IPS-NIHi7 (cell line): ENCODE measurements around the gene COX7B2.

Experiments used
- DNase-seq: peaks from one replicate; pipeline ENCODE4 v3.0.0; 2012; ENCODE audit warnings: mixed read lengths; ENCODE audit errors: extremely low spot score

The COX7B2 gene, protein sequence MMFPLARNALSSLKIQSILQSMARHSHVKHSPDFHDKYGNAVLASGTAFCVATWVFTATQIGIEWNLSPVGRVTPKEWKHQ

DNA sequence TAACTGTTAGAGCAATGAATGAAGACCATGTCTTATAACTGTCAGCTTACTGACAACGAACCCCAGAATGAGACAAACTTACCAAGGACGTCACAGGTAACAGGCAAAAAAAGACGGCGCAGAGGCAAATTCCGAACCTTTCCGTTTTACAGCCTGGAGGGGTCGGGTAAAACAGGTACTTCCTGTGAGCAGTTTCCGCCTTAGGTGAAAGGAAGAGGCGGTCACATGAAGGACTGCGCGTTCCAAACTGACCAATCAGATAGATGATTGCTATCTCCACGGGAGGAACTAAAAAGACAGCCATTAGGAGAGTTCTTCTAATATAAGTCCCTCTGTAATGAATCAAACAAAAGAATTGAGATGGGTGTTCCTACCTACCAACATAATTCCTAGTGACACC is at the start of gene COX7B2:
Gene COX7B2 (minus strand): TSS at position 168 of the 400 bp plus-strand sequence. CDS start 174,053 bp downstream, outside the sequence.
- no peak for DNase-seq

DNA sequence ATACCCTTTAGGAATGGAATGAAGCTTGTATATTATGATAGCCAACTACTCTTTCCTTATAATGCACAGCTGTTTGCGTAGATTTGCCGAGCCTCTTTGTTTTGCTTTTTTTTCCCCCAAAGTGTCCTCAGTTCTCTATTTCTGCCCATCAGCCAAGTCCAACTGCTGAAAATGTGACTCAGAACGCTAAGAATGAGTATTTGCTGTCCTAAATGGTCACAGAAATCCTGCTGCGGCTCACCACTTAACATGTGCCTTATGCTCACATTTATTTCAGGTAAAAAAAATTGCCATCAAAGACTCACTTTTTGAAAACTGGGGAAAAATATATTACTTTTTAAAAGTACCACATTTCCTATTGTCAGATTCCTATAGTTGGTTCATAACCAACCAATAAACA is 47.4 kb upstream of the COX7B2 start:
- no peak for DNase-seq

DNA sequence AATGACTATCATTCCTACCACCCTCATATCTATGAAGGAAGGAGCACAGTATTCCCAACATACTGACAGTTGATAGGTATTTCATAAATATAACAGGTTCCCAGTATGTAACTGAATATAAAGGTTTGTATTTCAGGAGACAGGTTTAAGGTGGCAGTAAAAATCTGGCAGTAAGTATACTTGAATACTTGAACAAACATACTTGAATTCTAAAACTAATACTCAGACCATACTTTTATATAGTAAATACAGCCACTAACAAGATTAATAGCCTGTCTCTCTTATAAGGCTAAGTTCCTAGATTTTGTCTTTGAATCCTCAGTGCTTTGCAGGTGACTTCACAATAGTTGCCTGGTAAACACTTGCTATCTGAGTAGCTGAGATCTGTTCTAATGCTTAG is 46.6 kb upstream of the COX7B2 start:
- no peak for DNase-seq

DNA sequence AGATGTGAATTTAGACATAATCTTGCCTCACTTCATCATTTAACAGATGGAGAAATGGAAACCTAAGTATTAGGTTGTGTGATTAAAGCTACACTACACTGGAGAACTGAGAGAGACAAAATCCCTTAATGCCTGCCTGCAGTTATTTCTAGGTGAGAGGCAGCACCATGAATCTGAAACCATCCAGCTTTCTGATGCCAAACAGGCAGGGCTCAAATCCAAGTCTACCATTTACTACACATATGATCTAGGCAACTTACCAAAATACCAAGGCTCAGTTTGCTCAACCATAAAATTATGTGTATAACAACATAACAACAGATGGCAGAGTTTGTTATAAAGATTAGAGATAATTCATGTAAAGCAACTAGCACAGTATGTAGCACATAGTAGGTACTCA is 45.6 kb upstream of the COX7B2 start:
- no peak for DNase-seq

DNA sequence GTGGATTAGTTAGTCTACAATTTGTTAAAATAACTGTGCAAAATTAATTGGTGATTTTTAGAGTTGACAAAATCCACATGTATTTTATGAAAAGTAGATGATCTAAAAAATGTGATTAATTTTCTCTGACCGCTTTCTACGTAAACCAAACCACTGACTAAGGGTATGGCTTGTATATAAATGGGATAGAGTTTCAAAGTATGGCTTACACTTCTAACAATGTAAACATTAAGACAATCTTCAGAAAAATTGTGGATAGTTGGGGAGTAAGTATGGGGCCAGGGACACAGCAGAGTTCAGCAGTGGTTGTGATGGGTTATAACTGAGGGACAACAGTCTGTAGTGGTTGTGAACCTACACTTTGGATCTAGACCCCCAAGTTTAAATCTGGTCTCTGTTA is 44.5 kb upstream of the COX7B2 start:
- DNase-seq = no peak

DNA sequence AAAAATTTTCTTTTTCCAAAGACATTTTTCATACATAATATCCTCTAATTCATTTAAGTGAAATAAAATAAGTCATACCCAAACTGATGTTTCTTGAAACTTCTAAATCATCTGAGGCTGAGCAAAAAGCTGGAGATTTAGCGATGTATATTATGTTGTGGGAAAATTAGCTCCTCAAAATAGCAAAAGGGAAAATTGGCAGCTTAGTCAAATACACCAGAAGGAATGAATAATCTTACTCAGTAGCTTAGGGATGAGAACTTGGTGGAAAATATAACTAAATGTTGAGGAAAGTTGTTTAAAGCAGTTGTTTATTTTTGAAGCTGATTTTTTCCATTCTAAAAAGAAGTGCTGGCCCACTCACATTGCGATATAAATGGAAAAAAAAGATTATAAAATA is 43.4 kb upstream of the COX7B2 start:
- no peak for DNase-seq

DNA sequence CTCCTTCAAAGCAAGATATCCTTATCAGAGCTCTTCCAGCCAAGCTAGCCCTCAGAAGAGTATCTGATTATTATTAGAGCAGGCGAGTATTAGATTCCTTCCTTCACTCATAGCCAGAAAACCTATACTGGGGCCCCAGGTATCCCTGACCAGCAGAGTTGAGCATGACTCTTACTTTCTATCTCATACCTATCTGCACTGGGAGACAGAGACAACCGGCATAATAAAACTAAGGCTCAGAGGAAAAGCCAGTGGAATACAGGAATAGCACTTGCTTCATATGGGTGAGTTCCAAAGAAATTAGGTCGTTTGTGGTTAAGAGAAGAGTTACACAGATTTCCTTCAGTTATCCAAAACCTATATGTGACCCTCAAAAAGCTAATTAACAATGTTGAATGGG is 41.8 kb upstream of the COX7B2 start:
- DNase-seq = no peak

DNA sequence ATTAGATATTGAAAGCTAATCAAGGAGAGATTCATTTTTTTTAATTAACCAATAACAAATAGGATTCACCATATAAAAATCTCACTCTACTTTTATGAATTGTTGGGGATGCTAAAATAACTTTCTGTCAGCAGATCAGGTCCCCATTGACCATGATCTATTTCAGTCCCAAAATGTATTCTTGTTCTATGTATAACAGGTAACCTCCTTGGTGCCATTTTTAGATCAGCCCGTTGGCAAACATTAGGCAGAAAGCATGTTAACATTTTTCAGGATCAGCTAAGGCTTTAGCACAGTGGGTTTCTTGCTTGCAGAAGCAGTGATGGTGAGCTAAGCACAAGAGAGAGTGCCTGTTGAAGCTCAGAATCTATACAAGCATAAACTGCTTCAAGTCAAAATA is 40.8 kb upstream of the COX7B2 start:
- DNase-seq = no peak

DNA sequence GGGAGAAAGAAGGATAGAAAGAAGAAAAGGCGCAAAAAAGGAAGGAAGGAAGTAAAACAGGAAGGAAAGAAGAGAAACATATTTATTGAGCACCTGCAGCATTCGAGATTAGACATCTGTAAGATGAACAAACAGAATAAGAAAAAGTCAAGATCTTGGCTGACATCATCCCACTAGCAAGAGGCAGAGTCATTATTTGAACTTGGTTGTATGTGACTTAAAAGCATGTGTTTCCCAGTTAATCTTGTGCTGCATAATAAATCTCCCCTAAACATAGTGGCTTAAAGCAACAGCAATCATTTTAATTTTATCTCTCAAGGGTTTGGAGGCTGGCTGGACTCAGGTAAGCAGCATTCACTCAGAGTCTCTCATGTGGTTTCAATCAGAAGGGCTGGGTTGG is 38.5 kb upstream of the COX7B2 start:
- DNase-seq = no peak

DNA sequence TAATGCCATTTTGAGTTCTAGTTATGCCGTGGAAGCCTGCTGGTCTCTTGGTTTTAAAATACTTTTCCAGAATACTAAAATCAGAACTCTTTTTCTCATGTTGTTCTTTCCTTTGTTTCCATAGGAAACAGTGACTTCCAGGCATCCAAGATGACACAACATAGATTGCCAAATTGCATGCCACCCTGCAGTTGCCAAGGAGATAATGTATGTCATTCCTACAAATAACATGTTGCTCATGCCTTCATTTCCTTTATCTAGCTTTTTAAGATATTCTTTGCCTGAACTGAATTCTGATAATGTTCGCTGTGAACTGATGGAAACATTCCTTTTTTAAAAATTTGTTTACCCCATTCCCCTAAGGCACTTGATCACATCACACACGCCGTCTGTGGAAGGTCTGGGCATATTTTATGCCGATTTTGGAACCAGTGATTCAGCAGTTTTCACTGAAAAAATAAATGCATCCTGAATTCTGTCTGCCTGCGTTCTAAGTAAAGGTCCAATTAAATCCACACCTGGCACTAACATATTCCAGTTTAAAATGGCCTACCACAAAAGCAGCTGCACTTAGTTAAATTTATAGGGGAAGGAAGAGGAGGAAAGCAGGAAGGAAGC is 38.0 kb upstream of the COX7B2 start:
- DNase-seq = no peak

DNA sequence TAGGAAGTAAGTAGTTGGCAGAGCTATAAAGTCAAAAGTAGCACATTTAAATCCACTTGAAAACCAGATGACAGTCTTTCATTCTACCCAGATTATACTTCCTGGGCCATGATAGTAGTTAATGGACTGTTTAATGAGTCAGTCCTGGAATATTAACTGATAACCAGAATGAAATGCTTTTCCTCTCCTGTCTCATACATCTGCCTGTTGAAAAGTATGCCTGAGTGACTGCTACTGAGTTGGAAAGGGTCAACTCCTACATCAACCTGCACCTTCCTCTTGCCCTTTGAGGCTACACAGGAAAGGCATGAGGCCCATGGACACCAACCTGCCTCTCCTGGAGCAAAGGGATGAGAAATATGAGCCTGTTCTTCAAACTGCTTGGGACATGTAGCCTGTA is 36.0 kb upstream of the COX7B2 start:
- no peak for DNase-seq

DNA sequence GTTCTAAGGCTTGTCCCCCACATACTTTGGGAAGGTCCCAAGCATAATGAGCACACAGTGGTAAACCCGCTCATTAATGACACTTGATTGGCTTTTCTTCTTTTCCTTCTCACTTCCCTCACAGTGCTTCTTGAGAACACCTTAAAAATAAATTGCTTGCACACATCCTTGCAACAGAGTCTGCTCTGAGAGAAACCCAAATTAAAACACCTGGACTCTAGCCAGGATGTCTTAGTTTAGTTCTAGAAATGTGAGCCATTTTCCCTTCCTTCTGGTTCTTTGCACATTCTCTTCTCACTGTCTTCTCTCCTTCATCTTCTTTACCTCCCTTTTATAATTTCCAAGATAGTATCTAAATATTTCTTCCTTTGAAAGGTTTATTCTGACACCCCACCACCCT is 35.3 kb upstream of the COX7B2 start:
- DNase-seq = no peak

DNA sequence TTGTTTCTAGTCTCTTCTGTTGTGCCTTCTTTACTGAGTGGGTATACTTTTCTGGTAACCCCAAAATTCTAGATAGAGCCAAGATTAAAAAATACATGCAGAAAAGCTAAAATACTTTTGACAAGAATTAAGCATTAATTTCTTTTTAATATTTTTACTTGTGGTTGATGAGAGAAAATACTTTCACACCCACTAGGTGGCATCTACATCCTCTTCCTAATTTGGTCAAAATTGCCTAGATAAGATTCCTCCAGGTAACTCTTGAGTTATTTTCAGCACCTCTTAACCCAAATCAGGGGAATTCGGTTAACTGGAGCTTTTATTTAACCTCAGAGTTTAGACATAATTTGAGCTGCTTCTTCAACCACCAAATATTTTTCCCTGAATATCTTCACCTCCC is 28.4 kb upstream of the COX7B2 start:
- DNase-seq = no peak

DNA sequence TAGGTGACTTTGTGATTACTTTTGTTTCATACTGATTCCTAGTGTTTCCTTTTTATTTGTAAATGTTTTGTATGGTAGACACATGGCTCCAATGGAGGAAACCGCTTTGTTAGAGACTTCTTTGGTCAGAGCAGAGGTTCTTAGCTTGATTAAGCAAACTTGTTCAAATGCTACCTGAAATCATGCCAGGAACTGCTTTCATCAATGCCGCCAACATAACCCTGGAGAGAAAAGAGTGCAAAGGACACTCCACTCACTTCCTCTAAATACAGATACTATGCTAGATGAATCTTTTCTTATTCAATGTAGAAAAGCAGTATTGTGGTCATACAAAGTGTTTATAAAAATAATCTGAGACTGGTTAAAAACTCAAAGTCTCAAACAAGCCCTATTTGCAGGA is 25.7 kb upstream of the COX7B2 start:
- no peak for DNase-seq

DNA sequence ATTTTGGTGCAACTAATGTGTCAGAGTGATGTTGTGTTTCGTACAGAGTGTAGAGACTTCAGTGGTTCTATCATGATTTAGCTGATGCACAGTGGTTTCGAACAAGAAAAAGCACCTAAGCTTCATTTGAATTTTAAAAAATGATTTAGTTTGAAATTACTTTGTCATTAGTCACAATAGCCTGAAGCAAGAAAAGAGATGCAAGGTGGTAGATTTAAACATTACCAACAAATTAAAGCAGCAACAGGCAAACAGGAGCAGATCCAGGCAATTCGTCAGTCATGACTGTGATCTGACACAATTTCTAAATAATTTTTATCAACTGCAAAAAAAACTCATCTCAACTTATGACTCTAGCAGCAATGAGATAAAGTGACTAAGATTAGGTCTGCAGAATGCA is 24.6 kb upstream of the COX7B2 start:
- DNase-seq = no peak

DNA sequence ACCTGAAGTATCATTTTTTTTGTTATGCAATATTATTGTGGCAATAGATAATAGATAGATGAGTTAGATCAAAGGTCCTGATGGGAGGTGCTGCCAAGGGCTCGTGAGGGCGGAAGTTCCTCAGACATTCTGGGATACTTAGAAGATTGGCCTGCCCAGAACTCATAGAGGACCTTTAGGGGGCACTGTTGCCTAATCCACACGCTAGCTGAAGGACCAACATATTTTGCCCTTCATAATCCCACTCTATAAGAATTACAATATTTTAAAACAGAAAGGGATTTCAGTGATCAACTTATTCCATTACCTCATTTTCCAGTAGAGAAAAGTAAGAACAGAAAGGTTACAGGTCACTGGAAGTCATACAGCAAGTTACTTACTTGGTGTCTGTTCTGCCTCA is 22.9 kb upstream of the COX7B2 start:
- no peak for DNase-seq

DNA sequence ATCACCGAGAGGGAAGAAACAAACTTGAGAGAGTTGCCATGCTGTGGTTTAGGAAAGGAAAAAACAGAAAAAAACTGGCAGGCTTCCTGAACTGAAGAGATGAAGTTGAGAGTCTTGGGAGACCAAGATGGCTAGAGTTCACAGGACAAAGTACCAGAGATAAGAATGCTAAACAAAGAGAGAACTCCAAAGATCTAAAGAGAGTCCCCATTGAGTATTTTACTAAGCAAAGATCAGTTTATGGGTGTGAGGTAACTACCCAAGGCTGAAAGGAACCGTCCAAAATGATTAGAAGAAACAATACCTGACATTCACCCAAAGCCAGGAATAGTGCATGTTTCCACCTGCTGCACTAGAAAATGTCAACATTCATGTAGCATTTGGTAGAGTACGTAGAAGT is 21.8 kb upstream of the COX7B2 start:
- no peak for DNase-seq

DNA sequence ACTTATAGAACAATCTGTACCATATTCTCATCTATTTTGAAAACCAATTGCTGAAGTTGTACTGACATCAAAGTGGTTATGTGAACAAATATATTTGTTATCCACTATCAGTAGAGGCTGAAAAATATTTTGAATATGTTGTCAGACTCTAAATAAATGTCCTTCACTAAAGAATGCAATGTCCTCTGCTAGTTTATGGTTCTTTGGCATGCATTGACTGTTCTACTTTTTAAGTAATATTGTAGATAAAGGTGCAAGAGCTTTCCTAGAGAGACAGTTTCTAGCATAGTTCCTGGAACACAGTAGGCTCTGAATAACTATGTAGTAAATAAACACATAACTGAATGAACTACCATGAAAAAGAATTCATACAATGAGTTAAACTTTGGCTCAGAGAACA is 18.2 kb upstream of the COX7B2 start:
- no peak for DNase-seq

DNA sequence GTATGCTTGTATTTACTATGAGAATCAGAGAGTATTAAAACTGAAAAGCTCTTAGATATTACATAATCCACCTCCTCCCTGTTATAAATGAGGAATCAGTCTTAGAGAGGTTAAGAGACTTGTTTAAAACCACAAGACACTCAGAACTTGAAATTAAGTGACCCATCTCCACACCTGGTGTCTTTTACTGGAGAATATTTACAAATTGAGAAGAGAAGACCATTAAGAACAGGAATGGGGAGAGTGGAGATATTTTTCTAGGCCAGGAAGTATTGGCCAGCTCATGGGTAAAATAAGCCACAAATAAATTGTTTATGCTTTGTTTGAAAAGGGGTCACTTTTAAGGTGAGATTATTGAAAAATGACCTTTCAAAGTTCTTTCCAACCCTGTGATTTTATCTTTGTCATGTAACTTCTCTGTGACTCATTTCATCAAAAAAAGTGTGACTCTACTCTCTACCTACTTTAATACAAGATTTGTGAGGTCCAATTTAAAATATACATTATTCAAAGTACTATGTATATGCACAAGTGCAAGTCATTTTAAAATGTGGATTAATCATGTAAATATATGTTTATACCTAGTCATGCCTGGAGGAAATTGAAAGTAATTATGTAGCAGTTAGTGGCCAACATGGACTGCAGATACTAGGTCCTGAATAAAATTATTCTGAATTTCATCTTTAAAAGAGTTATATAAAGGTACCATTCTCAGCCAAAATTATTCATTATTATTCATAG is 15.9 kb upstream of the COX7B2 start:
- no peak for DNase-seq

DNA sequence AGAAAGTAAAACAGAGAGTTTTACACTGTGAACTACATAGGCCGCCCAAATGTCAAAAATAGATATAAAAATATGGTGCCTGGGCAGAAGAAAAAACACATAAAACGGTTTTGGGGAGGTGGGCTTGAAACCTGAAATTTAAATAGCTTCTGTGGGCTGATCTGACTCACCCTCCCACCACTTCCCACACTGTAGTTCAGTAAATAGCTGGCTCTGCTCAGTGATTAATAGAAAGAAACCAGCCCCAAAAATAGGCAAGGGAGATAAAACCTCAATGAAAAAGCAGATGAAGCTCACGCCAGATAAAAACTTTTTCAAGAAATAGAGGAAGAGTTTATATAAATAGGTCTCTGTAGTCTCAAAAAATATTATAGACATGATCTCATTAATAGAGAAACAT is 13.2 kb upstream of the COX7B2 start:
- DNase-seq = no peak

DNA sequence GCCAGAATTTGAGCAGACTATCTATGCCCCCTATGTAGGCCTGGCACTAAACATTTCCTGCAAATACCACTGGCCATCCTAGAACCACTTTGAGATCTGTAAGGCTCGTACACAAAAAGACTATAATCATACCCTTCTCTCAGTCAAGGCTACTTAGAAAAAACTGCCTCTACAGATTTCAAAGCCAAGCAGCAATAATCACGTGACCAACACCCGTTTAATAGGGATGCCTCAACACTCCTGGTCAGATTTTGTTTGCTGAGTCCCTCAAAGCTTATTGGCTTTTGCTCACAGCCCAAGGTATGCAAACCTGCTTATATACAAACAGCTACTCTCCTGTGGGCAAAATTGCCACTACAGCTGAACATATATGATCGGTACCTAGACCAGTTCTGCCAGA is 897 bp downstream of the COX7B2 start:
- no peak for DNase-seq

DNA sequence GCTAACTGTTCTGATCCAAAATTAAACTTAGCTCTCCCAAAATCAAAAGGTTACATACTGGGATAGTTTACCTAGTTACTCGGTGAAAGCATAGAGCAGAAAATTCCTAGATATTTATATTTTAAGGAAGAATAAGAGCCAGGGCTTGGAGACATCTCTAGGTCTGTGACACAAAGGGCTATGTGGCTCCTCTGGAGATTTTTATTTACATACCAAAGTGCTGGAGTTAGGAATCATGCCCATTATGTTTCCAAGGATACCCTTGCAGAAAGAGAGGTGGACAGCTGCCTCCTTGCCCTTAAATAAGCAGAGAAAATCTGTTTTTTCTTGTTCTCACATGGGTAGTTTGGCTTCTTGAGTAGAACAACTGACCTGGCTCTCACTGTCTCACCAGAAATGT is 9.0 kb downstream of the COX7B2 start:
- DNase-seq = no peak

DNA sequence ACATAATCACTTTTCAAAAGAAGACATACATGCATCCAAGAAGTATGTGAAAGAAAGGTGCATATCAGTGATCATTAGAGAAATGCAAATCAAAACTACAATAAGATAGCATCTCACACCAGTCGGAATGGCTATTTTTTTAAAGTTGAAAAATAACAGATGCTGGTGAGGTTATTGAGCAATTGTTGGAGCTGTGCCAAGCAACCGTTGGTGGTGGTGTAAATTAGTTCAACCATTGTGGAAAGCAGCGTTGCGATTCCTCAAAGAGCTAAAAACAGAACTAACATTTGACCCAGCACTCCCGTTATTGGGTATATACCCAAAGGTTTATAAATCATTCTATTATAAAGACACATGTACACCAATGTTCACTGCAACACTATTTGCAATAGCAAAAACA is 14.2 kb downstream of the COX7B2 start:
- no peak for DNase-seq

DNA sequence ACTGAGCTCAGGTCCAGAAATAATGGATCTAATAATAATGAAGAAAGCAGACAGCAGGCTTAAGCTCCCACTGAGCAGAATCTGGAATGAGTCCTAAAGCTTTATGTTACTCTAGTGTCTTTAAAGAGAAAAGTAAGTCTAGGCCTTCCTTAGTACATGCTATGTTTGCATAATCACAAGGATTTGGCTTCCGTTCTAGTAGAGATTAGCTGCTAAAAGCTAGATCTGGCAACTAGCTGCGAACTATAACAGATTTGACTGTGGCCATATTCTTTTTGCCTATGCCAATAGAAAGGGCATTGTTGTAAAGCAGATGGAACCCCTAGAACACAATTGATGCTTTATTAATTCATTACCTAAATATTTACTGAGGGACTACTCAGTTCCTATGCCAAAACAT is 19.0 kb downstream of the COX7B2 start:
- no peak for DNase-seq
